HG03060 (cell line): ENCODE measurements around the gene TNIK.
"Not testable (repeated sequence)": the region's sequence is repeated elsewhere in the genome, so short reads cannot be mapped to it uniquely, and the experiment has no call there.

Experiments
- ATAC-seq: cut with Tn5 transposase; IDR thresholded peaks from one replicate; pipeline ENCODE4 v1.9.1; 2021; ENCODE audit warnings: low read depth, moderate number of reproducible peaks; ENCODE audit not compliant: unreplicated experiment

Gene TNIK

DNA sequence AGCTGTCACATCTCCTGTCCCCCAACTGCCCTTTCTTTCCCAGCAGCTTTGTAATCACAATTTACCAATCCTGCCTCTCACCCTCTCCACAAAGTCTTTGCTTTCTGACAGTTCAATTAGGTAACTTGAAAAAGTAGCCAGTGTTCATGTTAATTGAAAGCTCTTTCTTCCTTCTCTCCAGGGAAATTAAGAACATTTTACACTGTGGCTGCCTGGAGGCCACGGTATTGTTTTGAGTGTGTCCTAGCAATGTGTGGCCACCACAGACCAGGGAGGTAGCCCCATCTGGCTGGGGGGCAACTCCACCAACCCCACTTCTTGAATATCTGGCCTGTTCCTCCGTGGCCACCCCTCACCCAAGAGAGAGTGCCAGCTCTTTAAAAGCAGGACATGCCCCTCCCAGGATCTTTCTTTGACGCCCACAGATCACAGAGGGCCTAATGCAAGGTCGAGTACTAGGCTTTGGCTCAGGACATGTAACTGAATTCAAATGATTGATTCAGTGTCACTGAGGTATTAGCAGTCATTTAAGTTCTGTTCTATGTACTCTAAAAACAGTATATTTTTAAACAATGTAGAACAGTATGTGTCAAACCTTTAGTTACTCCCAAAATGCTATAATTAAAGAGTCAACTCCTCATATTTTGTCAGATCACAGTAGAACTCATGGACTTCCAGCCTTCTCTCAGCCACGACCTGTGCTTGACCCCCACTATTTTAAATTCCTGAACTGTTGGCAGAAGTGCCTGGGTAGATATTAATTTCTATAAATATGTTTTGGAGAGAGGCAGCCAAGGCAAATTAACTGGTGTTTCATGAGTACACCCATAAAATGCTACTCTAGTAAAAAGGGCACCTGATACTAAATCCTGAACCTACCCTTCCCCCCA lies 164.5 kb downstream of the TNIK start:
- ATAC-seq = no peak

DNA sequence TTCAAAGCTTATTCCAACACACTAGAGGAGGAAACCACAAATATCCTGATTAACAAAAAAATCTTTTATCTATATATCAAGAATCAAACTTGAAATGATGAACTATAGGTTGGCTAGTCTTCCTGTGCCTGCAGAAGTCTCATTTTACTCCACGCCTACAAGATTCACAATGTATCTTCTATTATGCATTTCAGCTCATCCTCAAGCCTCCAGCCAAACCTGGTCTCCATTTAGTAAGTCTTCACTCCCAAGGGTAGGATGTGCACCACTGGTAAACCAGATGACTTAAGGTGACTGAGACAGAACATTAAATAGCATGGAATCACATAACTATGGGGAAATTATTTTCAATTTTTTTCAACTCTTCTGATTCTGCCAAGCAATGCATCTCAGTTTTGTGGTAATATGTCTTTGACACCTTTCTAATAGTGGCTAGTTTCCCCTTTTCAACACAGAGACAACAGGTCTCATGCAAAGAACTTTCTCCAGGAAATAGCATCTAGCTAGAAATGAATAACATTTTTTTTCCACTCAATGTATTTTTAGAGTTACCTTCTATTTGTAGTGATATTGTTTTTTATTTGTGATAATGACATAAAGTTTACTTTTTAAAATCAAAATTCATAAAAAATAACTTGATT lies 166.9 kb downstream of the TNIK start:
- peak; percentile 77 for ATAC-seq

DNA sequence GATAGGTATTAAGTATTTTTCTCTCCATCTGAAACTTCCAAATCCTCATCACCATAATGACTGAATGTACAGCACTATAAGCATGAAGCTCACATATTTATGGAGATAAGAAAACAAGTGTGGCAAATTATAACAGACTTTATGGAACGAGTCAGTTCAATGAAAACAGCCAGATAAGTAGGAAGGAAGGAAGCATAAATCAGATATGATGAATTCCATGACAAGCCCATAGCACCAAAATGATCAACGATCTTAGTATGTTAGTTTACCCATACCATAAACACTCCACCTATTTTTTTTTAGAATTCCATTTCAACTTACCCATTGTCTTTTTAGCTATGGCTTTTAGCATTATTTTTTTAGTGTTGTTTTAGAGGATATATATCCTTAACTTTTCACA lies 169.5 kb downstream of the TNIK start:
- no peak for ATAC-seq

DNA sequence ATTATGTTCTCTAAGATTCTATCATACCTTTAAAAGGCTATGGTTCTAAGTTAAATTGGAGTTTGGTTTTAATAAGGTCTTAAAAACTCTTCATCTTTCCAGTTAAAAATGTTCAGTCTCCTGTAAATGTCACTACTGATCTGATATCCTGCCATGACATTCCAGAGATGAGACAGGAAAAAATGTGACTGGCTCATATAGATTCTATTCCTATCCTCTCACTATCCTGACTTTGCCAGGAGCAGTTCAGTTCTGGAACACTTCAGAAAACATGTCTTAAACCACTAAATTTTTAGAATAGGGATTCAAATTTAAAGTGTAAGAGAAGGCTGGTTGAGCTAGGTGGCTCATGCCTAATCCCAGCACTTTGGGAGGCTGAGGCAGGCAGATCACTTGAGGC lies 170.9 kb downstream of the TNIK start:
- ATAC-seq = no peak

DNA sequence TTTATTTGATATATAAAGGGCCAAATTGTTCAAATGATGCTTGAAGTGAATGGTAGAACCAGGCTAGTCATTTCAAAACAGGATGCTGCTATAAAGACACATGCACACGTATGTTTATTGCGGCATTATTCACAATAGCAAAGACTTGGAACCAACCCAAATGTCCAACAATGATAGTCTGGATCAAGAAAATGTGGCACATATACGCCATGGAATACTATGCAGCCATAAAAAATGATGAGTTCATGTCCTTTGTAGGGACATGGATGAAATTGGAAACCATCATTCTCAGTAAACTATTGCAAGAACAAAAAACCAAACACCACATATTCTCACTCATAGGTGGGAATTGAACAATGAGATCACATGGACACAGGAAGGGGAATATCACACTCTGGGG lies 172.4 kb downstream of the TNIK start:
- ATAC-seq = not testable (repeated sequence)

DNA sequence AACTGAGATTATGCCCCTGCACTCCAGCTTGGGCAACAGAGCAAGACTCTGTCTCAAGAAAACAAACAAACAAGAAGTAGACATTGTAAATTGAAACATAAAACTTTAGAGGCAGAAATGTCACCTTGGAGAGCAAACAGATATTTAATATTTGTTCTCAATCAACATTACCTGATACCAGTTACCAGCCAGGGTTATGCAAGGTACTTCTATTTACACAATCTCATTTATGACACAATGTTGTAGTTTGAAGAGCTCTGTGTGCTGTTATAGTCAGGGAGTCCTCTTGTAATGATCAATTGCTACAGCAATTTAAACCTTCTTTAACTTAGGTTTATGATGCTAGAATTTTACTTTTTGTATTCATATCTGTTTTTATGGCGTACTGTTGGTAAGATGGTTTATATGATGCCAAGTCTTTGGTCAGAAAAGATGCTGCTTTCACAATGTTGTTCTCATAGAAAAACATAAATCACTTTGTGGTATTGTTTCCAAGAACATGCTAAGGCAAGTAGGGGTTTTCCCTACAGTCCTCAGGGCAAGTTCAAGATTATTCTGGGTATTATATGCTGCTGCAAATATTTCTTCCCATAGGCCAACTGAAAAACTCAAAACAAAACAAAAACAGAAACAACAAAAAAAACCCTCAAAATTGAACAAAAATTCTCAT lies 173.5 kb downstream of the TNIK start:
- ATAC-seq = no peak

DNA sequence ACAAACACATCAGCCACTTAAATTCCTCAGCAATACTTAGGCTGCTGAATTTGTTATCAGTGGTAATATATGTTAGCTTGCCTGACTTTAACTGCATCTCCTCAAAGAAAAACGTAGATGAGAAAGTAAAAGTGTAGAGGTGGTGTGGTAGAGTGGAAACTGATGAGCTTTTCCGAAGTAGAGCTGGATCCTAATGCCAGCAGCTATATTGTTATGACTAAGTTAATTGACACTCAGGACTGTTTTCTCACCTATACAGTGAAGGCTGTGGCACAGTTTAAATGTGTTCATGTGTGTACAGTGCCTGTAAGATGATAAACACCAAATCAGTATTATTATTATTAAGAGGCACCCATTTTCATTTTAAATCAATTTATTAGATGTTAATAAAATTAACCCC lies 174.9 kb downstream of the TNIK start:
- no peak for ATAC-seq

DNA sequence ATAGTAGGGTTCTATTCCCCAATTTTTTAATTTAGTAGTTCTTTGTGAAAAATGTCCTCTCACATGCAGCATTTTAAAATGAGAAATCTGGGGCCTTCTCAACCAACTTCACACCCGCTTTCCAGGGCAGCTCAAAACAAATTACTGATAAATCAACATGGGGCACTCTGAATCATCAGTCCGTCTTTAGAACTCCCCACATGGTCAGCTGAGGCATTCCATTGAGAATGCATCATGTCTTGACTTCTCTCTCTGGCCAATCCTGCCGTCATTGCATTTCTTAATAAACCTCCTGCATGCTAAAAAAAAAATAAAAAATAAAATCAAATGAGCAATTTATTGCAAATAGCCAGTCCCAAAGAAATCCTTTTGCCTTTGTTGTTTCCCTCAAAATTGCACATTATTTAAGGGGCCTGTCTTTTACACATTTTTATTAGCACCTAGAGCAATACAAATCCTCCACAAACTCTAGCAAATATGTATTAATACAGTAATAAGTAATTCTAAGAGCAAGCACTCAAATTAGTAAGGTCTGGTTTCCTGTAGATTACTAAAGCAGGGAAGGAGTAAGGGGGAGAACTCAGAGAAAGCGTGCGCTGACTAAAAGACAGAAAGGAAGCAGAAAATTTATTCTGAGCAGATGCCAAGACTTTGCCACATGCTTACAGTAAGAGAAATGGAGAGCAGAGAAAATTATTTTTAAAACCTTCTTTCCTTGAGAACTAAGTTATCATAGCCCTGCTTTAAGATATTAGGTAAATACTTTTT lies 175.7 kb downstream of the TNIK start:
- no peak for ATAC-seq

DNA sequence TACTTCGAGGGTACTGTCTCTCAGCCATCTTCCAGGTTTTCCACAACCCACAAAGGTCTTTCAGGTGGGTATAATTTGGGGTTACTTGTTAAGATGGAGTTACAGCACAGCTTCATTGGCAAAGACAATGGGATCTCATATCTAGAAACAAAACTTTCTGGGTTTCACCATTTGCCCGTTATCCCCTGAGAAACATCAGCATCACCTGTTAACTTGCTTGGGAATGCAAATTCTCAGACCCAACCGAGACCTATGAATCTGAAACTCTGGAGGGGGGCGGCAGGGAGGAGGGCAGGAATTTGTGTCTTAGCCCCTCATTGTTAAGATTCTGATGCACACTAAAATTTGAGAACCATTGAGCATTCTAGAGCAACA lies 176.4 kb downstream of the TNIK start:
- no peak for ATAC-seq

DNA sequence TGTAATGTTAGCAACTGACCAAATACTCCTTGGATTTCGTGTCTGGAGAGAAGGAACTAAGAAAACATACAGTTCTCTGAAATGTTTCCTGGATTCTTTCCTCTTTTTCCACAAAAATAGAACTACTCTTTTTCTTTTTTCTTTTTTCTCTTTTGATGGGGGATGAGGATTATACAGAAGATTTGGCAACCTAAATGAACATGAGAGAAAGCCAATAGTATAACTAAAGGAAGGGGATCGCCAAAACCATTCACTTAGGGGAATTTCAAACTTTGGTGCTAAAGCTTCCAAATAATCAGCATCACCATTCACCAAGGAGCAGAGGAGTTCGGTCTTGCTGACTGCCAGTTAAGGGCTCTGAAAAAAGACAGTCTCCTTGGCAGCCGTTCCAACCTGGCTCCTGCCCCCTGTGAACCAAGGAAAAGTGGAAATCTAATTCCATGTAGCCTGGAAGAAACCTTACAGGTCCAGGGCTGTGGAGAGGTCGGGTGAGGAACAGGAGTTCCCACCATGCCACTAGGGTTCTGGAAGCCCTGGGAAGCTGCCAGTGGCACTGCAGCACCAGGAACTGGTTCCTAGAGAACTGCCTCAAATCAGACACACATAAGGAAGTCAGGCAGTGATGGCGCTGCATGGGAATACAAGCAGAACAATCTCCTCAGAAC lies 176.9 kb downstream of the TNIK start:
- no peak for ATAC-seq

DNA sequence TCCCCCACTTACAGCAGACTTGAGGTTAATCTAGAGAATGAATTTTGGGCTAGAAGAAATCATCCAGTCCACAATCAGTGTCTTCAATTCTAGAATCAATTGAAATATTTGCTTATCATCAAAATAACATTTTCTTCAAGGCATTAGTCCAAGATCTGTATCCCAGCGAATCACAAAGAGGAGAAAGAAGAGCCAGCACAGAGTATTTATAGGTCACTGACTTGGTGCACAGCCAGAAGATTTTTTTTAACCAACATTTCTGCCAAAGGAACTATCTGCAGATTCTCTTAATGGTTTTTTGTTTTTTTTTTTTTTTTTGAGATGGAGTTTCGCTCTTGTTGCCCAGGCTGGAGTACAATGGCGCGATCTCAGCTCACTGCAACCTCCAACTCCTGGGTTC lies 178.2 kb downstream of the TNIK start:
- ATAC-seq = no peak

DNA sequence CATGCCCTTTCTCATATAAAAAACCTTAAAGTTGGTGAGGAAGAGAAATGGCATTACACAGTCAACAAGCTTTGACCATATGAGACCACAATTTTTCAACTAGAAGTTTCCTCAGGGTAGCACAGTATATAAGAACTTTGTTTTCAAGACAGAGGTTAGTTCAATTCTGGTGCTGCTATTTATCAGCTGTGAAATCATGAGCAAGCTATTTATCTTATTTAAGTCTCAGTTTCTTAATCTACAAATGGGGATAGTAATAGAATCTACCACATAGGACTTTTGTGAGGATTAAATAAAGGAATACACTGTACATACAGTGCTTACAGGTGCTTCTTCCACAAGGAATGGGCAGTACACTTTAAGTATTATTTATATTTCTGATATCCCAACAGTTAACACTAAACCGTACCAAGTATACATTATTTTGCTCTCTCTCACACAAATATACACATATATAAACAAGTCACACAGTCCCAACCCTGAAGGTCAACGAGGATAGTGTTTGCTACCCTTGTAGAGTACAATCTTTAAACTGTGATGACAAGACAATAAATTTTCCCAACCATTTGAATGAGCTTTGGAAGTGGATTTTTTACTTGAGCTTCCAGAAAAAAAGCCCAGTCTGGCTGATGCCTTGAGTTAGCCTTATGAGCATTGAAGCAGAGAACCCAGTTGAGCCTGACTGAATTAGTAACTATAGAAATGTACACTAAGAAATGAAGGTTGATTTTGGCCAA lies 178.8 kb downstream of the TNIK start:
- ATAC-seq = no peak

DNA sequence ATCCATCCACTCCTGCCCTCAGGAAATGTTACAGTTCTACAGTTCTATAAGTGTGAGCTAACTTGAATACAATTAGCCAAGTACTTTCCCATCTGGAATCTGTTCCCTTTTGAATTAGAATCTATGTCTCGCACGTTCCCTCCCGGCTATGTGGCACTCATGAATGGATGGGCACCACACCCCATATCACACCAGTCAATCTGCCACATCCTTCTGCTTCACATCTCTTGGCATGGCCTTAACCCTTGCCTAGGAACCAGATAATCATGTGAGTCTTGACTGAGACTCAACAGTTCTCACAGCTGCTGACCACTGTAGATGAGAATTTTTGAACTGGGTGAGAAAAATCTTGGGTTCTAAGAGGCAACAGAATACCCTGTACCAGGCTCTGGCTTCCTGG lies 180.2 kb downstream of the TNIK start:
- no peak for ATAC-seq

DNA sequence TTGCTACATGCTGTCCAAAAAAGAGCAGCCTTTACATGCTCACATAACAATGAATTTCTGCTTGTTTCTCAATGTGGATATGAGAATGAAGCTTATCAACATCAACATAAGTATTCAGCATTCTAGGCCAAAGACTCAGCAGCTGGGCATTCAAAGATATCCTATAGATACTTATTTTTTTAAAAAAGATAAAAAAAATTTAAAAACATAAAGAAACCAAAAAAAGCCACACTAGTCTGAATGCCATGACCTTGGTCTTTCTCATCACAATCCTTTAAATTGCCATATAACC lies 182.0 kb downstream of the TNIK start:
- ATAC-seq = no peak

DNA sequence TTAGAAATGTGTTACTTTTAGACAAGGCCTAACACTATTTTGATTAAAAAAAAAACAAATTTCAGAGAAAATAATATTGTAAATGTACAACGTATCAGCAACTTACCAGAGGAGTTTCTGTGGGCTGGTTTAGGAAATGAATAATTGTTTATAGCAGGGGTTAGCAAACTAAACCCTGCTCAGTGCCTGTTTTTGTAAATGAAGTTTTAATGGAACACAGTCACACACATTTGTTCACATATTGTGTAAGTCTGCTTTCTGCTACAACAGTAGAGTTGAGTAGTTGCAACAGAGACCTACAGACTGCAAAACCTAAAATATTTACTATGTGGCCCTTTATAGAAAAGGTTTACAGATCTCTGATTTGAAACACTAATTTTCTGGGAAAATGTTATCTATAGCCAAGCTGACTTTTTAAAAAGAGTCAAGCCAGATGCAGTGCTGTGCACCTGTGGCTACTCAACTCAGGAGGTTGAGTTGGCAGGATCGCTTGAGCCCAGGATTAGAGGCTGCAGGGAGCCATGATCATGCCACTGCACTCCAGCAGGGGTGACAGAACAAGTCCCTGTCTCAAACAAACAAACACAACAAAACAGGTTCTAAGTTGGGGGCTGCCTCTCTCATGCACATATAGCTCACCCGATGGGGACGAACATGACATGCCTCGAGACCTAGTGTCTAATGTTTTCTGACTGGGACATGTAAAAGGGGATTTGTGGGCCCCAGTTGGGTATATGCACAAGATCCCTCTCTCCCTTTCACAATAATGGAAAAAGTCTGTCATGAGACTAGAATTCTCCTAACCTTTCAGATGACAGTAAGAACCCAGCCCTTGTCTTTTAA lies 182.5 kb downstream of the TNIK start:
- ATAC-seq = no peak

DNA sequence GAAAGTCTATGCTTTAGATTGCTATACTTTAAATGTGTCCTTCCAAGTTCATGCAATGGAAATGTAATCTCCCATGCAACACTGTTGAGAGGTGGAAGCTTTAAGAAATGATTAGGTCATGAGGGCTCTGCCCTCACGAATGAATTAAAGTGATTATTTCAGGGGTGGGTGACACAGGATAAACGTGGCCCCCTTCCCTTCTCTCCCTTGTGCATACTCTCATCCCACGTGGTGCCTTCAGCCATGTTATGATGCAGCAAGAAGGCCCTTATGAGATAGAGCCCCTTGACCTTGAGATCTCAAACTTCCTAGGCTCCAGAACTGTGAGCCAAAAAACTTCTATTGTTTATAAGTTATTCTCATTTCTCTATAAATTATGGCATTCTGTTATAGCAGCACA lies 183.3 kb downstream of the TNIK start:
- ATAC-seq = no peak

DNA sequence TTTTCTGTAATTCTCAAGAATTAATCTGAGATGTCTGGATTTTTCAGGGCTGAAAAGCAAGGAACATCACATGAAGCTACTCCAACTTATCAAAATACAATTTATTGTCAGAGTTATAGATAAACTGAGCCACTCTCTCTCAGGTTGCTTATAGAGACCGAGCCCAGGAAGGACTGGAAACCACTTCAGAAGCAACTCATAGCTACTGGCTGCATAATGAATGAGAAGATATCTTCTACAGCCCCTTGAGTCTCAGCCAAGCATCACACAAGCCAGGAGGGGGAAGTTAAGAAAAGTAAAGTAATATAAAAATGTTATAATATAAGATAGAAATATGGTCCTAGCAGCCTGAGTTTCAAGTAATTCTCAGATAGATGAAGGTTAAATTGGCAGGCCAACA lies 186.0 kb downstream of the TNIK start:
- ATAC-seq = no peak

DNA sequence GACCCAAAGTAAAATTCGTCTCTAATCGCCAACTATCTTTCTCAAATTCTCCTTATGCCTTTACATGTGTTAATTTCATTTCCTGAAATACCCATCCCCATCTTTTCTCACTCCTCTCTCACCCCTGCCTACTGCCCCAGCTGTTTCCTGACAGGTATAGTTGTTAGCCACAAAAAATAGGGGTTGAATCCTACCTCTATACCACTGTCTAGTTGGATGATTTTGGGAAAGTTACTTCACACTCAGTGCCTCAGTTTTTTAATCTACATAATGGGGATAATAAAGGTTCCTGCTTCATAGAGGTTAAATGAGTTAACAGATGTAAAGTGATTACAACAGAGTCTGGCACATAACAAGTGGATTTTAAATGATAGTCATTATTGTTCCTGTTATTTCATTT lies 189.7 kb downstream of the TNIK start:
- ATAC-seq = no peak

DNA sequence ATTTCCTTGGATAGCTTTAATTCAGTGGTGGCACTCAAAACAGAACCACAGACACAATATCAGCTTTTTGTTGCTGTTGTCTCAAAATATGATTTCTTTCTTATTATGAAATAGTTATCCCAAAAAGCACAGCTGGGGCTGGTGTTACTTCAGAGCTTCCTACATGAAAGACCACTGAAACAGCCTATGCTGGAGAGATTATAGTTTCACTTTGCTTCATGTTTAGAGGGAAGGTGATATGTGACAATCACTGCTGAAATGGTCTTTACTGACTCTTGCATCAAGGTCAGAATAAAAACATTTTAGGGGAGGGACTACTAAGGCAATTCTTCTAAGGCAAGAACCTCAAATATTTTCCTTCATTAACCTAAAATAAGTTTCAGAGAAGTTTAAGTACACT lies 190.7 kb downstream of the TNIK start:
- no peak for ATAC-seq
